ENCODE data around the gene MTURN. TPM values are rescaled to one million over a fixed set of nuclear protein-coding genes. Genes with fewer than 3 reads are reported as not detected.

The MTURN gene
- total and polyA plus RNA-seq, 4 donors = 43.4 to 110 (median 58.5) TPM

DNA sequence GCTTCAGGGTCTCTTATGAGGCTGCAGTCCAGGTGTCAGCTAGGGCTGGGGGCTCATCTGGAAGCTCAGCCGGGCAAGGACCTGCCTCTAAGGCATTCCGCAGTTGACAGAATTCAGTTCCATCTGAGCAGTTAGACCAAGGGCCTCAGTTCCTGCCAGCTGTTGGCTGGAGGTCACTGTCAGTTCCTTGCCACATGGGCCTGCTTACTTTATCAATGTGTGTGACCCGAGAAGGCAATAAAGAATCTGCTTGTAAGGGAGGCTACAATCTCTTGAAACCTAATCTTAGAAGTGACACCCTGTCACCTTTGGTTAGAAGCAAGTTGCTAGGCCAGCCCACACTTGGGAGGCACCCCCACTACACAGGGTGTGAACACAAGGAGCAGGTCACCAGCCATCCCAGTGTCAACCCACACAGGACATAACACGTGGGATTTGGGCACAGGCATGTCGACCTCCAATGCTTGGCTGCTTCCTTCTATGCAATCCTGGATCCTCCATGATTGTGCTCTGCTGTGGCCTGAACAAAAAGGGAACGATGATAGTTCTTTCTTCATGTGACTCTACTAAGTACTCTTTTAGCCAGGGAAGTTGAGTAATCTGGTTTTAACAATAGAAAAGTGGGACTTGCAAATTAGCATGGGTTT lies 41.8 kb downstream of the MTURN start:
- H3K4me1 ChIP-seq (ENCODE audit: control insufficient read depth in 1 of 2, insufficient read depth in 2 of 2, low read length in 2 of 2) = peaks cover 7 to 29% of the 10 kb centered on the region in 2 donors
- WGBS, 2 donors = 72 to 74% methylated on average over 6 of the region's 6 CpGs
- no peak overlapping the region for H3K4me3 ChIP-seq (ENCODE audit: low read length in 2 of 2)
- H3K27ac ChIP-seq (ENCODE audit: low read depth in 1 of 2, low read length in 2 of 2) = peak overlapping the region in 1 of 2 donors; percentile 34
- no peaks in the 10 kb centered on the region for H3K27me3 ChIP-seq (ENCODE audit: control insufficient read depth in 1 of 2, insufficient read depth in 2 of 2, low read length in 1 of 2)
- intact Hi-C loops (cut with DNase I) = no loop called here
- DNase-seq (no peak), ATAC-seq (ENCODE audit: low FRiP score) (no peak)
- H3K36me3 ChIP-seq (ENCODE audit: control insufficient read depth in 1 of 2, insufficient read depth in 2 of 2, low read length in 1 of 2) = no peaks in the 10 kb centered on the region
- no peaks in the 10 kb centered on the region for H3K9me3 ChIP-seq (ENCODE audit: control insufficient read depth, low read length)

GRCh38 chr7:30177186-30177585 lies 42.4 kb downstream of the MTURN start:
- H3K9me3 ChIP-seq (ENCODE audit: control insufficient read depth, low read length) = no peaks in the 10 kb centered on the region
- intact Hi-C loops (cut with DNase I) = no loop called here
- H3K27ac ChIP-seq (ENCODE audit: low read depth in 1 of 2, low read length in 2 of 2) = peak overlapping the region in 1 of 2 donors; percentile 2
- H3K4me1 ChIP-seq (ENCODE audit: control insufficient read depth in 1 of 2, insufficient read depth in 2 of 2, low read length in 2 of 2) = peaks cover 7 to 29% of the 10 kb centered on the region in 2 donors
- ATAC-seq (ENCODE audit: low FRiP score) (no peak), DNase-seq (no peak)
- WGBS, 2 donors = 97 to 99% methylated on average over 5 of the region's 5 CpGs
- no peaks in the 10 kb centered on the region for H3K36me3 ChIP-seq (ENCODE audit: control insufficient read depth in 1 of 2, insufficient read depth in 2 of 2, low read length in 1 of 2)
- H3K4me3 ChIP-seq (ENCODE audit: low read length in 2 of 2) = no peak overlapping the region
- no peaks in the 10 kb centered on the region for H3K27me3 ChIP-seq (ENCODE audit: control insufficient read depth in 1 of 2, insufficient read depth in 2 of 2, low read length in 1 of 2)

GRCh38 chr7:30177965-30178364 lies 43.2 kb downstream of the MTURN start:
- Histone ChIP-seq H3K27me3 (ENCODE audit: control insufficient read depth in 1 of 2, insufficient read depth in 2 of 2, low read length in 1 of 2) (no peaks in the 10 kb centered on the region), H3K4me1 (ENCODE audit: control insufficient read depth in 1 of 2, insufficient read depth in 2 of 2, low read length in 2 of 2) (peaks cover 7 to 33% of the 10 kb centered on the region in 2 donors), H3K9me3 (ENCODE audit: control insufficient read depth, low read length) (no peaks in the 10 kb centered on the region), H3K36me3 (ENCODE audit: control insufficient read depth in 1 of 2, insufficient read depth in 2 of 2, low read length in 1 of 2) (no peaks in the 10 kb centered on the region), H3K27ac (ENCODE audit: low read depth in 1 of 2, low read length in 2 of 2) (peak overlapping the region in 1 of 2 donors; percentile 29), H3K4me3 (ENCODE audit: low read length in 2 of 2) (no peak overlapping the region)
- no peak for ATAC-seq (ENCODE audit: low FRiP score)
- no peak for DNase-seq
- intact Hi-C loops (cut with DNase I) = no loop called here
- 34 to 47% methylated on average over 3 of the region's 3 CpGs for WGBS, 2 donors

GRCh38 chr7:30178748-30179436 lies 44.1 kb downstream of the MTURN start:
- DNase-seq (no peak), ATAC-seq (ENCODE audit: low FRiP score) (no peak)
- Histone ChIP-seq H3K27me3 (ENCODE audit: control insufficient read depth in 1 of 2, insufficient read depth in 2 of 2, low read length in 1 of 2) (no peaks in the 10 kb centered on the region), H3K4me3 (ENCODE audit: low read length in 2 of 2) (no peak overlapping the region), H3K4me1 (ENCODE audit: control insufficient read depth in 1 of 2, insufficient read depth in 2 of 2, low read length in 2 of 2) (peaks cover 7 to 34% of the 10 kb centered on the region in 2 donors), H3K36me3 (ENCODE audit: control insufficient read depth in 1 of 2, insufficient read depth in 2 of 2, low read length in 1 of 2) (no peaks in the 10 kb centered on the region), H3K9me3 (ENCODE audit: control insufficient read depth, low read length) (no peaks in the 10 kb centered on the region), H3K27ac (ENCODE audit: low read depth in 1 of 2, low read length in 2 of 2) (peak overlapping the region in 1 of 2 donors; percentile 45)
- intact Hi-C loops (cut with DNase I) = no loop called here
- 1 to 6% methylated on average over 3 of the region's 3 CpGs for WGBS, 2 donors

- Histone ChIP-seq H3K27me3 (ENCODE audit: control insufficient read depth in 1 of 2, insufficient read depth in 2 of 2, low read length in 1 of 2) (no peaks in the 10 kb centered on the region), H3K27ac (ENCODE audit: low read depth in 1 of 2, low read length in 2 of 2) (peak overlapping the region; percentile 48 to 97), H3K36me3 (ENCODE audit: control insufficient read depth in 1 of 2, insufficient read depth in 2 of 2, low read length in 1 of 2) (no peaks in the 10 kb centered on the region), H3K9me3 (ENCODE audit: control insufficient read depth, low read length) (no peaks in the 10 kb centered on the region), H3K4me3 (ENCODE audit: low read length in 2 of 2) (no peak overlapping the region), H3K4me1 (ENCODE audit: control insufficient read depth in 1 of 2, insufficient read depth in 2 of 2, low read length in 2 of 2) (peaks cover 11 to 26% of the 10 kb centered on the region in 2 donors)
- DNase-seq = no peak
- ATAC-seq (ENCODE audit: low FRiP score) = no peak
- intact Hi-C loops (cut with DNase I) = loop anchor here in 1 of 2 donors (5.0 kb wide), 1 partner anchor 102 kb away; the partner anchor contains the start of gene ZNRF2
- WGBS, 2 donors = 77 to 84% methylated on average over 2 of the region's 2 CpGs
Measured at GRCh38 chr7:30180718-30181117, 45.9 kb downstream of the MTURN start.

DNA sequence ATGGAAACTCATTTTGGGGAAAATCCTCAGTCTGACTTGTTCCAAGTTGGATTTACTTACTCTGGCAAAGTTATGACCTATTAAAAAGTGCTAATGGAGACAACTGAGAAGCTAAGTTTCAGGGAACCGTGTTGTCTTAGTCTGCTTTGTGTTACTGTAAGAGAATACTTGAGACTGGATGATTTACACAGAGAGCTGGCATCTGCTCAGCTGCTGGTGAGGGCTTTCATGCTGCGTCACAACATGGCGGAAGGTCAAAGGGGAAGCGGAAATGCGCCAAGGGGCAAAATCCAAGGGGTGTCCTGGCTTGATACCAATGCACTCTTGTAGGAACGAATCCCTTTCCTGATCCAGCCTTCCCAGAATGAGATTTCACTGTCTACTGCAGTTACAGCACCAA lies 46.4 kb downstream of the MTURN start:
- no peak overlapping the region for H3K4me3 ChIP-seq (ENCODE audit: low read length in 2 of 2)

DNA sequence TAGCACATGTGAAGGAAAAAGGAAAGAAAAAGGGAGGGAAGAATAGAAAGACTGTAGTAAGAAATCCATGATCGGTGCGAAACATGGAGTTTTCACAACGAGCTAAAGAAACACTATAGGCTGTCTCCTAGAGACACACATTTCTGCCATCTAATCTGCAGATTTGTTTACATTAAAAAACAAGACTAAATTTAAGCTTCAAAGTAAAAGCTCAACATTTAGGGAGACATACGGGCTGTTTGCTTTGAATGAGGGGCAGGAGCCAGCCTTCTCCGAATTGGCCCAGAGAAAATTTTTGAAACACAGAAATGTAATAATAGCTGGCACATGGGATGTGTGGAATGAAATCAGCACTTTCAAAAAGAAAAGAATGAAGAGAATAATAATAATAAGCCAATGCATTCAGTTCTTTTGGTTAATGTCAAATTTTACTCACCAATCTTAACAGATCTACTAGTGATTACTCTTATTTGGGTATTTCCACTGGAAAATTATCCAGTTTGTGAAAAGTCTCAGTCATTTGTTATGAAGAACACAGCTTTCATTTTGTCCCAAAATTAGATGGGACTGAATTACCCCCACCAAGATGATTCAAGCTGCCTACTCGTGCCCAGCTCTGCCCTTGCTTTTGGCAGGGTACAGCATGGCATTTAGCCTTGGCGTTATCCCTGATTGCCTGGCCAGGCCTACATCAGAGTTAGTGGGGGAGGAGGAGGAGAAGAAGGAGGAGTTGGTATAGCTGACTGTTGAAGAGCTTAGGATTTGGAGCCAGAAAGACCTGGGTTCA lies 47.1 kb downstream of the MTURN start:
- WGBS, 2 donors = 4 to 13% methylated on average over 7 of the region's 7 CpGs
- Histone ChIP-seq H3K4me1 (ENCODE audit: control insufficient read depth in 1 of 2, insufficient read depth in 2 of 2, low read length in 2 of 2) (peaks cover 11 to 26% of the 10 kb centered on the region in 2 donors), H3K27ac (ENCODE audit: low read depth in 1 of 2, low read length in 2 of 2) (peak overlapping the region; percentile 72 to 97), H3K27me3 (ENCODE audit: control insufficient read depth in 1 of 2, insufficient read depth in 2 of 2, low read length in 1 of 2) (no peaks in the 10 kb centered on the region), H3K36me3 (ENCODE audit: control insufficient read depth in 1 of 2, insufficient read depth in 2 of 2, low read length in 1 of 2) (no peaks in the 10 kb centered on the region), H3K4me3 (ENCODE audit: low read length in 2 of 2) (no peak overlapping the region), H3K9me3 (ENCODE audit: control insufficient read depth, low read length) (no peaks in the 10 kb centered on the region)
- intact Hi-C loops (cut with DNase I) = loop anchor here in 1 of 2 donors (5.0 kb wide), 1 partner anchor 100 kb away; the partner anchor contains the start of gene ZNRF2
- ATAC-seq (ENCODE audit: low FRiP score) (peak; percentile 85), DNase-seq (peak in 1 of 2 donors; percentile 68)

More for the DNA sequence above, 46.4 kb downstream of the MTURN start:
- ATAC-seq (ENCODE audit: low FRiP score) (no peak), DNase-seq (no peak)
- WGBS, 2 donors = 42 to 51% methylated on average over 6 of the region's 6 CpGs
- intact Hi-C loops (cut with DNase I) = loop anchor here in 1 of 2 donors (5.0 kb wide), 1 partner anchor 101 kb away; the partner anchor contains the start of gene ZNRF2
- H3K4me1 ChIP-seq (ENCODE audit: control insufficient read depth in 1 of 2, insufficient read depth in 2 of 2, low read length in 2 of 2) = peaks cover 11 to 26% of the 10 kb centered on the region in 2 donors
- H3K36me3 ChIP-seq (ENCODE audit: control insufficient read depth in 1 of 2, insufficient read depth in 2 of 2, low read length in 1 of 2) = no peaks in the 10 kb centered on the region
- H3K27ac ChIP-seq (ENCODE audit: low read depth in 1 of 2, low read length in 2 of 2) = peak overlapping the region; percentile 72 to 97
- H3K9me3 ChIP-seq (ENCODE audit: control insufficient read depth, low read length) = no peaks in the 10 kb centered on the region
- no peaks in the 10 kb centered on the region for H3K27me3 ChIP-seq (ENCODE audit: control insufficient read depth in 1 of 2, insufficient read depth in 2 of 2, low read length in 1 of 2)

DNA sequence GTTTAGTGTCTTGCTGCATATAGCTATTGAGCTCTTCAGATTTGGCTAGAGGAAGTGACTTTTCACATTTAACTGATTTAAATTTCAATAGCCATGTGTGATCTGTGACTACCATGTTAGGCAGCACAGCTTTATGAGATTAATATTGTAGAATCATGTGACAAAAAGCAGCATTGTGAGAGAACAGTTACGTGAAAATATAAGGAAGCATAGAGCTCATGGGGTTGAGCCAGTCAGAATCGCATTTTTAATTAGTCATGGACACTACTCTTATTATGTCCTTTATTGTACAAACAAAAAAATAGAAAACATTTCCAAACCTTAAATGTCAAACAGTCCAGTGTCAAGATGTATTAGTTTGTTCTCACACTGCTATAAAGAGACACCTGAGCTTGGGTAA lies 48.0 kb downstream of the MTURN start:
- peaks cover 11 to 26% of the 10 kb centered on the region in 2 donors for H3K4me1 ChIP-seq (ENCODE audit: control insufficient read depth in 1 of 2, insufficient read depth in 2 of 2, low read length in 2 of 2)
- no peaks in the 10 kb centered on the region for H3K36me3 ChIP-seq (ENCODE audit: control insufficient read depth in 1 of 2, insufficient read depth in 2 of 2, low read length in 1 of 2)
- H3K9me3 ChIP-seq (ENCODE audit: control insufficient read depth, low read length) = no peaks in the 10 kb centered on the region
- 88 to 93% methylated on average over 2 of the region's 2 CpGs for WGBS, 2 donors
- no peaks in the 10 kb centered on the region for H3K27me3 ChIP-seq (ENCODE audit: control insufficient read depth in 1 of 2, insufficient read depth in 2 of 2, low read length in 1 of 2)
- intact Hi-C loops (cut with DNase I) = loop anchor here in 1 of 2 donors (5.0 kb wide), 1 partner anchor 99 kb away; the partner anchor contains the start of gene ZNRF2
- DNase-seq (no peak), ATAC-seq (ENCODE audit: low FRiP score) (no peak)
- H3K27ac ChIP-seq (ENCODE audit: low read depth in 1 of 2, low read length in 2 of 2) = peak overlapping the region in 1 of 2 donors; percentile 79
- H3K4me3 ChIP-seq (ENCODE audit: low read length in 2 of 2) = no peak overlapping the region

All from aorta (tissue), 5 donors.